ENCODE data around the gene SLC39A9. TPM values are rescaled to one million over a fixed set of nuclear protein-coding genes. Genes with fewer than 3 reads are reported as not detected.

Gene SLC39A9
- total RNA-seq, 2 experiments from 2014 or later: 86.5 to 91.7 TPM

DNA sequence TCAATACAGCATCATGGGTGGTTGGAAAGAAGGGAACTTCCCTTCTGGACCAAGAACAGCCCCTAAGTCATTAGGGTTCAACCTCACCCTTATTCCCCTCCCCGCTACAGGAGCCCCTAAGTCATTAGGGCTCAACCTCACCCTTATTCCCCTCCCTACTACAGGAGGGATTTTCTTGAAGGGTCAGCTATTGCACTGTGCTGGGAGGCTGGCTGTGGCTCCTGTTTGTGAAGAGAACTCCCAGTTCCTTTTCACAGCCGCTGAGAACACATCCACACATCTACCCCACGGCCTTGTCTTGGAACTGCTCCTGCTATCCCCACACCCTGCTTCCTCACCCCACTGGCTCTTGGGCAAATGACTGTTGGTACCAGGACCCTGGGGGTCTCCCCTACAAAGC lies 45.3 kb upstream of the SLC39A9 start:
- TF ChIP-seq EZH2phosphoT487 (IDR thresholded peaks at IDR 0.05; ENCODE audit: borderline replicate concordance, low read depth, low read length): no peak
- TF ChIP-seq, protein P1, sequence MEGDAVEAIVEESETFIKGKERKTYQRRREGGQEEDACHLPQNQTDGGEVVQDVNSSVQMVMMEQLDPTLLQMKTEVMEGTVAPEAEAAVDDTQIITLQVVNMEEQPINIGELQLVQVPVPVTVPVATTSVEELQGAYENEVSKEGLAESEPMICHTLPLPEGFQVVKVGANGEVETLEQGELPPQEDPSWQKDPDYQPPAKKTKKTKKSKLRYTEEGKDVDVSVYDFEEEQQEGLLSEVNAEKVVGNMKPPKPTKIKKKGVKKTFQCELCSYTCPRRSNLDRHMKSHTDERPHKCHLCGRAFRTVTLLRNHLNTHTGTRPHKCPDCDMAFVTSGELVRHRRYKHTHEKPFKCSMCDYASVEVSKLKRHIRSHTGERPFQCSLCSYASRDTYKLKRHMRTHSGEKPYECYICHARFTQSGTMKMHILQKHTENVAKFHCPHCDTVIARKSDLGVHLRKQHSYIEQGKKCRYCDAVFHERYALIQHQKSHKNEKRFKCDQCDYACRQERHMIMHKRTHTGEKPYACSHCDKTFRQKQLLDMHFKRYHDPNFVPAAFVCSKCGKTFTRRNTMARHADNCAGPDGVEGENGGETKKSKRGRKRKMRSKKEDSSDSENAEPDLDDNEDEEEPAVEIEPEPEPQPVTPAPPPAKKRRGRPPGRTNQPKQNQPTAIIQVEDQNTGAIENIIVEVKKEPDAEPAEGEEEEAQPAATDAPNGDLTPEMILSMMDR (conservative IDR thresholded peaks at IDR 0.05; ENCODE audit: low read length): no peak
- Histone ChIP-seq H3K4me1 (ENCODE audit: insufficient read depth, low read length, poor library complexity, severe bottlenecking) (peaks cover 34% of the 10 kb centered on the region), H3K9me2 (ENCODE audit: insufficient read depth, low read length) (no peaks in the 10 kb centered on the region), H2AFZ (ENCODE audit: low read length) (no peak overlapping the region), H4K20me1 (ENCODE audit: insufficient read depth, low read length) (no peaks in the 10 kb centered on the region), H3K27ac (ENCODE audit: low read depth, low read length, poor library complexity, severe bottlenecking) (no peak overlapping the region), H3K4me3 (ENCODE audit: low read depth, low read length, poor library complexity, severe bottlenecking) (no peak overlapping the region), H3K4me2 (ENCODE audit: low read length) (no peak overlapping the region), H3K36me3 (ENCODE audit: insufficient read depth, low read length) (no peaks in the 10 kb centered on the region), H3K9me3 (ENCODE audit: low read length) (no peaks in the 10 kb centered on the region), H3K79me2 (ENCODE audit: insufficient read depth, low read depth, low read length) (no peaks in the 10 kb centered on the region)
- ChIA-PET POLR2A (no interaction called here), CTCF (ENCODE audit: unreplicated experiment) (no interaction called here)
- DNase-seq (ENCODE audit: low spot score): no peak
- BruUV-seq (replicated peaks): no TSS peak
- intact Hi-C loops (cut with micrococcal nuclease; ENCODE audit: unreplicated experiment): loop anchor here (5.0 kb wide), 1 partner anchor 111 kb away; no protein-coding TSS in a partner anchor

DNA sequence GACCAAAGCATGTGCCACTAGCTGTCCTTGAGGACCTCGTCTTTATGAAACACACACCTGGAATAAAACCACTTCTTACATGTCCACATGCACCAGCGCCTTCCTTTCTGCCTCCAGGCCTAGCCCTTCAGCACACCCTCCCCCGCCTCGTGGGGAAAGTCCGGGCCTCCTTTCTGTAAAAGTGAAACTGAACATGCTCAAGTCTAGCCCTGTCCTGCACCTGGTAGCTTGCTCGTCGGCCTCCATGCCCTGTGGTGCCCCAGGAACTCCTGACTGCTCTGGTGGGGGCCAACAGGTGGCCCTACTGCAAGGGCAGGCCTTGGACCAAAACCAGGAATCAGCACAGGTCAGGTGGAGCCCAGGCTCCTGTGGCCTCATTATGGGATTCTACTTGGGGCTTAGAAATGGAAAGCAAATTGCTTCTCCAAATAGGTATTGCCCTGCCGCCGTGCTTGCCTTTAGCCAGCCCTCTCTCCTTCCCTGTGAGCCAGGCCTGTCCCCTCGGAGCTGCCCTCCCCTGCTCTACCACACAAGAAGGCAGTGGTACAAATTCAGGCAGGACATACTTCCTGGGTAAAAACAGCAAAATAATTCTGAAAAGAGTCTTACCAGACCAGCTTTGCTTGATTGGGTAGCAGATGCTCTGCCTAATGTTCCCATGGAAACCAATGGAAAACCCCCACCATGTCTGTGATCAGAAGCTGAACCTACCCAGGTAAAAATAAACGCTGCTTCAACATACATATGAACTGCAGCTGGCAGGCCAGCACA lies 43.9 kb upstream of the SLC39A9 start:
- intact Hi-C loops (cut with micrococcal nuclease; ENCODE audit: unreplicated experiment): loop anchor here (1.0 to 5.0 kb wide), 3 partner anchors 46 to 112 kb away; no protein-coding TSS in a partner anchor
- no TSS peak for BruUV-seq (replicated peaks)
- TF ChIP-seq, protein P1 (conservative IDR thresholded peaks at IDR 0.05; ENCODE audit: low read length): no peak
- TF ChIP-seq EZH2phosphoT487 (IDR thresholded peaks at IDR 0.05; ENCODE audit: borderline replicate concordance, low read depth, low read length): no peak
- ChIA-PET CTCF (ENCODE audit: unreplicated experiment) (no interaction called here), POLR2A (interaction anchor here (1.0 to 1.5 kb wide), 3 partner anchors 29 to 50 kb away, joined by 3 to 5 read pairs (median 4); partner anchors contain the start of genes ERH and SLC39A9)
- DNase-seq (ENCODE audit: low spot score): peak; percentile 86
- peak overlapping the region; percentile 63 for H3K27ac ChIP-seq (ENCODE audit: low read depth, low read length, poor library complexity, severe bottlenecking)
- H3K4me1 ChIP-seq (ENCODE audit: insufficient read depth, low read length, poor library complexity, severe bottlenecking): peaks cover 34% of the 10 kb centered on the region
- H2AFZ ChIP-seq (ENCODE audit: low read length): peak overlapping the region; percentile 87
- H3K79me2 ChIP-seq (ENCODE audit: insufficient read depth, low read depth, low read length): no peaks in the 10 kb centered on the region
- no peaks in the 10 kb centered on the region for H4K20me1 ChIP-seq (ENCODE audit: insufficient read depth, low read length)
- H3K9me3 ChIP-seq (ENCODE audit: low read length): no peaks in the 10 kb centered on the region
- peak overlapping the region; percentile 67 for H3K4me2 ChIP-seq (ENCODE audit: low read length)
- peak overlapping the region; percentile 46 for H3K4me3 ChIP-seq (ENCODE audit: low read depth, low read length, poor library complexity, severe bottlenecking)
- H3K9me2 ChIP-seq (ENCODE audit: insufficient read depth, low read length): no peaks in the 10 kb centered on the region
- H3K36me3 ChIP-seq (ENCODE audit: insufficient read depth, low read length): no peaks in the 10 kb centered on the region

DNA sequence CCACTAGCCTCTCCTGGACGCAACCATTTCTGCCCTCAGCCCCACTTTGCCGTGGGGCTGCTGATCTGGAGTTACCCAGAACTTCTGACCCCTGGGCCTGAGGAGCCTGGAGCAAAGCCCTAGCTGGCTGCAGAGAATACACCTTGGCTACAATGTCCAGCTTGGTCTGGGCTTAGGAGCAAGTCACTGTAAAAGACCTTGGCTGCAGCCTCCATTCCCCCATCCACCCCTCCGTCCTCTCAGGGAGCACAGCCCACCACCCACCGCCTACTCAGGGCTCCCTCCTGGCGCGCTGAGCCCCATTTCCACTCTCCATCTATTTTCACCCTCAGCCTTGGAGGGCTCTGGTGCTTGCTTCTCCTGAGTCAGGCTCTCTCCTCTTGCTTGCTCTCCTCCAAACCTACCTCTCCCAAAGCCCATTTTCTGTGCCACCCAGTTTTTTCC lies 43.3 kb upstream of the SLC39A9 start:
- CTCF ChIA-PET (ENCODE audit: unreplicated experiment): no interaction called here
- Histone ChIP-seq H2AFZ (ENCODE audit: low read length) (peak overlapping the region; percentile 87), H3K9me2 (ENCODE audit: insufficient read depth, low read length) (no peaks in the 10 kb centered on the region), H3K79me2 (ENCODE audit: insufficient read depth, low read depth, low read length) (no peaks in the 10 kb centered on the region), H3K36me3 (ENCODE audit: insufficient read depth, low read length) (no peaks in the 10 kb centered on the region), H3K4me3 (ENCODE audit: low read depth, low read length, poor library complexity, severe bottlenecking) (peak overlapping the region; percentile 46), H4K20me1 (ENCODE audit: insufficient read depth, low read length) (no peaks in the 10 kb centered on the region), H3K27ac (ENCODE audit: low read depth, low read length, poor library complexity, severe bottlenecking) (peak overlapping the region; percentile 63), H3K9me3 (ENCODE audit: low read length) (no peaks in the 10 kb centered on the region), H3K4me1 (ENCODE audit: insufficient read depth, low read length, poor library complexity, severe bottlenecking) (peaks cover 34% of the 10 kb centered on the region), H3K4me2 (ENCODE audit: low read length) (peak overlapping the region; percentile 67)
- BruUV-seq (replicated peaks): no TSS peak
- TF ChIP-seq, protein P1 (conservative IDR thresholded peaks at IDR 0.05; ENCODE audit: low read length): no peak
- no peak for TF ChIP-seq EZH2phosphoT487 (IDR thresholded peaks at IDR 0.05; ENCODE audit: borderline replicate concordance, low read depth, low read length)
- intact Hi-C loops (cut with micrococcal nuclease; ENCODE audit: unreplicated experiment): loop anchor here (2.0 kb wide), 1 partner anchor 46 kb away; no protein-coding TSS in a partner anchor
- POLR2A ChIA-PET: interaction anchor here (1.0 to 1.5 kb wide), 3 partner anchors 28 to 49 kb away, joined by 3 to 5 read pairs (median 4); partner anchors contain the start of genes ERH and SLC39A9
- no peak for DNase-seq (ENCODE audit: low spot score)

All from OCI-LY7 (cell line).